HG03565 (cell line): ENCODE data around the gene POLN.
"Not testable (repeated sequence)": the region's sequence is repeated elsewhere in the genome, so short reads cannot be mapped to it uniquely, and the experiment has no call there.

Experiments used
- ATAC-seq: cut with Tn5 transposase; IDR thresholded peaks from one replicate; pipeline ENCODE4 v1.9.1; 2021; ENCODE audit warnings: mild to moderate bottlenecking, moderate library complexity; ENCODE audit not compliant: unreplicated experiment

The POLN gene

DNA sequence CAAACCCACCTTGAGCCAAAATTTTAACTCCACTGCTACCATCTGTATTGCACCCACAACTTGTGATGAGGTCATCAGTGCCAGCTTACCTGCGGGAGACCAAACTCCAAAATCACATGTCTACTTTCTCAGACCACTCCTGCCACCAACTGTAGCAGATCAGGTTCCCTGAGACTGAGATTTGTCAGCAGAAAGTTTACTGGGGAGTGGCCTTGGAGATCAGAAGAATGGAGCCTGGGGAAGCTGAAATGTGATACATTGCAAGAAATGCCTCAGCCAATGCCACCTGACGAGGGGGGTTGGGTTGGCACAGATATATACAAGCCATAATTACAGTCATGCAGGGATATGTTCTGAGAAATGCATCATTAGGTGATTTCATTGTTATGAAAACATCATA, 19.1 kb downstream of the POLN start:
- ATAC-seq: no peak

- not testable (repeated sequence) for ATAC-seq
Observed at GRCh38 chr4:2221378-2221777, 20.5 kb downstream of the POLN start.

DNA sequence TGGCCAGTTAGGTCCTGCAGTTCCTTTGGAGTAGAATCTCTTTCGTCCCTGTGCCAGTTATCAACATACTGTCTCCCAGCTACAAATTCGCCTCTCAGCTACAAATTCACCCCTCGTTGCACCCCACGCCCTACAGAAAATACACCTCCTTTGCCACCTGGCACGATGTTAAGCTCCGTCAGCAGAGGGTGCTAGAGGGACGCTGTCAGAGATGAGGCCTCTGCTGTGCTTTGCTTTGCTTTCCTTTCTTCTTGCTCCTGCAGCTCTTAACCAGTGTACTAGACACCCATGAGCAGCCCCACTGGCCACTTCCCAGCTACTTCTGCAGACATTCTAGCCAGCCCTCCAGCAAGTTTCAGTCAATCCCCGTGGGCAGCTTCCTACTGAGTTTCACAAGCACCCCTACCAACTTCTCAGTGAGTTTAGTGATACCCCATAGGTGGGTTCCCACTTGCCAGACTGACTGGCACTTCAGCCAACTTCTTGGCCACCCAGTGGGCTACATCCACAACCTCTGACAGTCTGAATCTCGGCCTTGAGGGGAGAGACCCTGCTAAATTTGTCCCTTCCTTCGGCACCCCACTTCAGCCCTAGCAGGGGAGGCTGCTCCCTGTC, 21.8 kb downstream of the POLN start:
- ATAC-seq: no peak

DNA sequence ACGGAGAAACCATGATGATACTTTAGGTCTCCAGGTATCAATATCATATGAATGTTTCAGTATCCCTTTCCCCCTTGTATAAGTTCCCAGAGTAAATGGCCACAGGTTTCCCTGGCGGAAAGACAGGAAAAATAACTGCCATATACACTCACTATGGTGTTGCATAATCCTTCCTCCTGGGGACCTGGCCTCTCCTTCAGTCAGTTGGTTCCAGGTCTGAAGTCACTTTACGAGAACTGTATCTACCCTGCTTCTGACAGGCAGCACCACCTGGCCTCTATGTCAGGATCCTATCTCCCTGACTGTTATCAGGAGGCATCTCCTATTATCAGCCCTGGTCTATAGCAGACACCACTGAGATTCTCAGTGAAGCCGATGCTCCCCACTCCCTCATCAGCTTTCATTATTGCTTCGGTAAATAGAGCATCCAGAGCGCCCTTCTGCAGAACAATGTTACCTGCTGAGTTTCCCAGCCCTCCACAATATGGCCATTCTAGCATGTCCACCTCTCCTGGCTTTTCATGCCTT, 22.6 kb downstream of the POLN start:
- no peak for ATAC-seq

DNA sequence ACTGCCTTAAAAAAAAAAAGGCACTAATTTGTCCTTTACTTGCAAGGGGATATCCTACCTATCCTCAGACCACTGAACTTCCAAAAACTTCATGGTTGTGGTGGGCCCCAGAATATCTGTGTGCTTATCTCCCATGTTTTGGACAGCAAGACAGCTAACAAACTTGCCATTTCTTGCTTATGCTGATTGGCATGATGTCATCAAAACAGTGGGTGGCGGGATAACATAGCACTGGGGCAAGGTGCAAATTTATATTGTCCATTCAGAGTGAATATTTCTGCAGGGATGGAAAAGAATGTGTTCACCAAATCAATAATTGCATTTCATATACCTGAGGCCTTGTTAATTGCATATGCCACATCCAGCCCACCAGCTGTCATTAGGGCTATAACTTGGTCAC, 23.5 kb downstream of the POLN start:
- ATAC-seq: no peak

GRCh38 chr4:2217726-2218125, 24.2 kb downstream of the POLN start:
- no peak for ATAC-seq

GRCh38 chr4:2212831-2213230, 29.1 kb downstream of the POLN start:
- no peak for ATAC-seq

DNA sequence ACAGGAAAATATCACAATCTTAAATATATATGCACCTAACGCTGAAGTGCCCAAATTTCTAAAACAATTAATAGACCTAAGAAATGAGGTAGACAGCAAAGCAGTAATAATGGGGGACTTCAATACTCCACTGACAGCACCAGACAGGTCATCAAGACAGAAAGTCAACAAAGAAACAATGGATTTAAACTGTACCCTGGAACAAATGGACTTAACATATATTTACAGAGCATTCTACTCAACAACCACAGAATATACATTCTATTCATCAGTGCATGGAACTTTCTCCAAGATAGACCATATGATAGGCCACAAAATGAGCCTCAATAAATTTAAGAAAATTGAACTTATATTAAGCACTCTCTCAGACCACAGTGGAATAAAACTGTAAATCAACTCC, 39.1 kb downstream of the POLN start:
- not testable (repeated sequence) for ATAC-seq

- ATAC-seq: no peak
Observed at GRCh38 chr4:2194496-2194895, 47.4 kb downstream of the POLN start.

GRCh38 chr4:2193326-2193725, 48.6 kb downstream of the POLN start:
- ATAC-seq: no peak

GRCh38 chr4:2186865-2187172, 55.1 kb downstream of the POLN start:
- no peak for ATAC-seq

DNA sequence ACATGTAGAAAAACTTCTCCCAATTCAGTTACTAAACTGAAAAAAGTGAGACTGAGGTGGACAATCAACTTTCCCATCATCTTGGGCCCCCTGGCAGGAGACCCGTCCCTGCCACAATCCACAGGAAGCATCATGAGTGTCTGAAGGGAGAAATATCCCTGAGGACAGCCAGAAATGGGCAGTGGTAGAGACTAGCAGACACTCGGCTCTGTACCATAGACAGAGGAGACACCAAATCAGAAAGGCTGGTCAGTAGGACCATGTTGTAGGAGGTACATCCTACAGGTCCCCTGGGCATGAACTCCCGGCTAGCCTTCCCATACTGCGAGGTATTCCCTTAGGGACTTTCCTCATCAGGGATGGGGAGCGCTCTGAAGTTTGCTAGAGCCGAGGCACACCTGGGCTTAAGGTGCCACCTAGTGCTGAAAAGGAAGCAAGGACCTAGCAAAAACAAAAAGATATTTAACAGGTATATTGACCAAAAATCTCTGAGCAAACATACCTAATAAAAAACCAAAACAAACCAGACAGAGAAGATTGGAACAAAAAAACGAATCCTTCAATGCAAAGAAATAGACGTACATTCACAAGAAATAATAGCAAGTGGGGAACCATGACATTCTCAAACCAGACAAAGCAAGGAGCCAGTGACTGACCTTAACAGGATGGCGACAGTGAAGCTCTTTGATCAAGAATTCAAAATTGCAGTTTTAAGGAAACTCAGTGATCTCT, 55.6 kb downstream of the POLN start:
- ATAC-seq: no peak

GRCh38 chr4:2183394-2183793, 58.5 kb downstream of the POLN start:
- no peak for ATAC-seq

DNA sequence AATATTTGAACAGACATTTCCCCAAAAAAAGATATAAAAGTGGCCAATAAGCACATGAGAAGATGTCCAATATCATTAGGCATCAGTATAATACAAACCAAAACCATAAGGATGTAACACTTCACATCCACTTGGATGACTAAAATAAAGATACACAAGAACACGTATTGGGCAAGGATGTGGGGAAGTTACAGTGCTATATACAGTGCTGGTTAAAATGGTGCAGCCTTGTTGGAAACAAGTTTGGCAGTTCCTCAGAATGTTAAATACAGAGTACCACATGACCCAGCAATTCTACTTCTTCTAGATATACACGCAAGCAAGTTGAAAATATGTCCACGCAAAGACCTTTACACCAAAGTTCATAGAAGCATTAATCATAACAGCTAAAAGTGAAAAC, 58.9 kb downstream of the POLN start:
- ATAC-seq: no peak

- no peak for ATAC-seq
Observed at GRCh38 chr4:2180410-2180809, 61.5 kb downstream of the POLN start.

- no peak for ATAC-seq
Observed at GRCh38 chr4:2179717-2180116, 62.2 kb downstream of the POLN start.

GRCh38 chr4:2178986-2179385, 62.9 kb downstream of the POLN start:
- ATAC-seq: no peak

DNA sequence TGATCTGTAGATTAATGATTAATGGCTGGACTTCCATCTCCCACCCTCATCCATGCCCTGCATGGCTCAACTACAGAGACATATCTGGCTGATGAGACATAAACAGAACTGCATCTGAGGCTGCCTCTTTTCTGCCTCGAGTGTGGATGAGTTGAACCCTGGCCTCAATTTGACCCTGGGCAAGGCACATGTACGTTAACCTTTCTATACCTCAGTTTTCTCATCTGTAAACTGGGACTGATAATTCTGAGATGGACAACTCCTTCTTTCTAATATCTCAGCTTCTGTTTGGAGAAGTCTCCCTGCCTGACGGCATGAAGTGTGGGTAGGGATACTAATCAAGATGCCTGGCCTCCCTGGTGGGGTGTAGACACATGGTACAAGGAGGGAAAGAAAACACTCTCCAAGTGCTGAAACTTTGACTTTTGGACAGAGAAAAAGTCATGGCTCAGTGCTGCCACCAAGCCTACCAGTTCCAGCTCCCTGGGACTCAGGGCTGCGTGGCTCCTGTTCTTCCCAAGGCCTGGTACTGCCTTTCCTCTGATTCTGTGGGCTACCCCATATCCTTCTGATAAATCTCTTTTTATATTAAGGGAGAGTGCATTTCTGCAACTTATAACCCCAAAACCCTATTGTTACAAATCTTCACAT, 64.4 kb downstream of the POLN start:
- ATAC-seq: no peak

DNA sequence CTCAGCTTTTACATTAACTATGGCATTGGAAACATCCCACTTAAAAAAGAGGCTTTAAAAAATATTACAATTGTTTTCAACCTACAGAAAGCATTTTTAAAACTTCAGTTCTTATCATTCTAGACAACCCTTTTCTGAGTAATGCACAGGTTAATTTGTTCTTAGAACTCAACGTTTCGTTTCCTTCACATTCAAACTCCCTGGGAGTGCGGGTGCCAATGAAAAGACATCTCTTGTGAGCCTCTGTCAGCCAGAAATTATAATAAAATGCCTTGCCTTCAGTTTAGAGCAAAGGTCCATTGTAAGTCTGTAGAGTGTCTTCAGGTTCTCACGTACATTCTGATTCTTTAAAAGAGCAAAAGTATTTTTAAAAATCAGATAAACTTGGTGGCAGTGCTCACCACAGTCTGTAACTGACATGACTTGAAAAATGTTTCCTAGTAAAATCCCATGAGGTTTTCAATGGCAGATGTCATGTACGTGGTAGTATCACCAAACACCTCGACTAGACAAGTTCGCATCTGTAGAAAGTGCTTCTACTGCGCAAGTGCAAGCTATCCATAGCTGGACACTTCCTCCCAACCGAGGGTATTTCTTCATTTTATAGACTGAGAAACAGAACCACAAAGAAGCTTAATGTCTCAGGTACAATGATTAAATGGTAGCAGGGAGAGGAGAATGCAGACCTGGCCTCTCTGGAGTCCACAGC, 65.8 kb downstream of the POLN start:
- no peak for ATAC-seq

DNA sequence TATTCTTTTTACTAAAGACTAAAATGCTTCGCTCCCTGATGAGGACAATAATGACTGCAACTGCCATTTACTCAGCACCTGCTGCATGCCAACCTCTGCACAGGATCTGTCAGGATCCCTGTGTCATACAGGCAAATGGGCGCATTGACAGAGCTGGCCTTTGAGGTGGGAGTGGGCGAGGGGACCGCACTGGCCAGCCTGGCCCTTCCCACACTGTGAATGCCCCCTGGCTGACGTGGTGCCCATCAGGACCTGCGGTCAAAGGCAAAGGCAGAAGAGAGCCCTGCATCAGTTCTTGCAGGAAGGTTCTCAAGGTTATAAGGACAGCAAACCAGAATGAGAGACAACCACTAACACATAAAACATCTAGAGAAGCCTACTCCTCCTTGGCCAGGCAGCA, 67.9 kb downstream of the POLN start:
- no peak for ATAC-seq

DNA sequence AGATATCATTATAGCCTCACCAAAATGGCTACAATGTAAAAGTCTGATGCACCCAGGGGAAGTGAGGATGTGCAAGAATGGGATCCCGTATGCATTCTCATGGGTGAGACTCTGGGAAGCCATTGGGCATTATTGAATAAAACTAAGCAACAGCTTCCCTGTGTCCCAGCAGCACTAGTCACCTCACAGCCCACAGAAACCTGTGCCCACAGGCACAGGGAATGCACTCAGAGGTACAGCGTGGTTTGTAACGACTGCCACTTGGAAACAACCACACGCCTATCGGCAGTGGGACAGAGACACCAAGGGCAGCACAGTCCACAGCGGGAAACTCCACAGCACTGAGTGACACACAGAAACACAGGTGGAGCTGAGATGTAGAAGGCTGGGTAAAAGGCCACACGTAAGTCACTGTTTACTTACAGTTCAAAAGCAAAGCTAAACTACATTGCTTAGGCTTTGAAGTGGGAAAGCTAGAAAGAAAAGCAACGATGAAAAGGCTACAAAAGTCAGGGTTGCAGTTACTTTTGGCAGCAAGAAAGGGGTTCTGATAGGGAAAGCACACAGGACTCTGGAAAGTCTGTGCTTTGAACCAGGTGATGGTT, 69.2 kb downstream of the POLN start:
- ATAC-seq: no peak
